K562 (cell line): ENCODE data around the gene LIPN. TPM values are rescaled to one million over a fixed set of nuclear protein-coding genes. Genes with fewer than 3 reads are reported as not detected.

ENCODE experiments used
- FOXA3 ChIP-seq, 2 experiments: fragments of 450-650 bp in 1 of 2; sonication (generic) in 1 of 2; formaldehyde crosslinking; IDR thresholded peaks in 1 of 2; conservative IDR thresholded peaks in 1 of 2; 2 replicates each; pipeline versions ENCODE4 v1.4.0 to v1.8.0; 2020 to 2022; ENCODE audit warnings: mild to moderate bottlenecking in 2 of 2, missing genetic modification reagents in 1 of 2
- KLF10 ChIP-seq: fragments of 250-450 bp; sonication (Bioruptor Pico); IDR thresholded peaks from 2 replicates; pipeline ENCODE4 v1.6.1; 2021; ENCODE audit warnings: matching md5 sums
- SNIP1 ChIP-seq: fragments of 450-650 bp; IDR thresholded peaks from 2 replicates; pipeline ENCODE4 v1.7.1; 2017; ENCODE audit warnings: low read depth, mild to moderate bottlenecking
- polyA plus RNA-seq, 8 experiments: library from polyadenylated mRNA; depleted of rRNA in 4 of 8; stranded (reverse) in 5 of 8; unstranded in 3 of 8; fragments of >200 nt; fragmentation: Nextera tagmentation in 2 of 8; fragmentation: Illumina TruSeq in 1 of 8; extraction: Ambion mirVana in 2 of 8; extraction: Trizol in 1 of 8; gene quantifications; 2 replicates each; pipeline versions ENCODE4 v1.2.1 to v1.2.3, GENCODE V29; 2011 to 2014; ENCODE audit warnings: inconsistent platforms in 1 of 8, missing spikeins in 1 of 8
- total RNA-seq, 7 experiments: library from RNA; depleted of rRNA in 6 of 7; stranded (reverse); fragments of >200 nt in 6 of 7; fragmentation: Illumina TruSeq in 2 of 7; extraction: Trizol in 2 of 7; gene quantifications; 2 replicates each; pipeline versions ENCODE4 v1.2.1 to v1.2.3, GENCODE V29; 2011 to 2021; ENCODE audit warnings: low replicate concordance in 1 of 7
- TF ChIP-seq, protein P1 (sequence below): fragments of 450-650 bp; IDR thresholded peaks from 2 replicates; pipeline ENCODE4 v1.6.1; 2017; ENCODE audit warnings: mild to moderate bottlenecking, moderate library complexity
- TF ChIP-seq, protein P2 (sequence below): fragments of 450-650 bp; formaldehyde crosslinking; IDR thresholded peaks from 2 replicates; pipeline ENCODE4 v1.4.0; 2020; ENCODE audit warnings: mild to moderate bottlenecking, moderate library complexity

LIPN gene
- total and polyA plus RNA-seq, 9 of the 15 experiments (the other 6 are each of a cell fraction or from before 2014, with no cell fraction given) = not detected

DNA sequence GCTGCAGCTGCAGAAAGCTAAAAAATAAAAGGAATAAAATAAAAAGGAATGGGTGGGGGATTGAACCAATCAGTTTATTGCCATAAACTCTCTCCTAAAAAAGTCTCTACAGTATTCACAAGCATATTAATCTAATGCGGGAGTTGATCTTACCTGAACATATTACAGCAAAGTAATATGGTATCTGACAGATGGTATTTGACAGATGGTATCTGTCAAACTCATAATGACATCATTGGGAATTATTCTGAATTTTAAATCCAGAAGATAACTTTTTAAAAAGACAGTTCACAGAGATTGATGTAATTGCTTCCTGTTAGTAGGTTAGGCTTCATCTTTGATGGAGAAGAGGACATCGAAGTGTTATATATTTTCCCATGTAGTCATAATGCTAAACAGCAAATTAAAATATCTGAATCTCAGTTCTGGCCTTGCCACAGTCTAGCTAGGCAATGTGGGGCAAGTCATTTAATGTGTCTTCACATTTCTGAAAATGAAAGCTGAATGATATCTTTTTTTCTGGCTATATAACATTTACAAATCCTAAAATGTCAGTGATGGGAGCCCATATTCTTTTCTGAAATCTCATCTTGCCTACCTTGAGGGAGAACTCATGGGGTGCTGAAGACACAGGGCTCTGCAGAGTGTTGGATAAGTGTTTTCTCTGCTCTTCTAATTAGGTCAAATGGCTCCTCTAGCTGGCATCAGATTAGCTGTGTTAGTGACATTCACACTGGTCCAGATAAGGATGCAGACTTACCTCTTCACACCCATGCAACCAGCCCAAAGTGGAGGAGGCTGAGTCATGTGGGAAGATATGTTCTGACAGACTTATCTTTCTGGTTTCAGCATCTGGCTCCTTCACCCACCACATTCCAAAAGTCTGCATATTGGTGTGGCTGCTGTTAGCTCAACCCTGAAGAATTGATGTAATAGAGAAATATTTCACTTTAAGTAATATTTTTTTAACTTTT lies 40.6 kb downstream of the LIPN start (continued):
- TF ChIP-seq, protein P1, sequence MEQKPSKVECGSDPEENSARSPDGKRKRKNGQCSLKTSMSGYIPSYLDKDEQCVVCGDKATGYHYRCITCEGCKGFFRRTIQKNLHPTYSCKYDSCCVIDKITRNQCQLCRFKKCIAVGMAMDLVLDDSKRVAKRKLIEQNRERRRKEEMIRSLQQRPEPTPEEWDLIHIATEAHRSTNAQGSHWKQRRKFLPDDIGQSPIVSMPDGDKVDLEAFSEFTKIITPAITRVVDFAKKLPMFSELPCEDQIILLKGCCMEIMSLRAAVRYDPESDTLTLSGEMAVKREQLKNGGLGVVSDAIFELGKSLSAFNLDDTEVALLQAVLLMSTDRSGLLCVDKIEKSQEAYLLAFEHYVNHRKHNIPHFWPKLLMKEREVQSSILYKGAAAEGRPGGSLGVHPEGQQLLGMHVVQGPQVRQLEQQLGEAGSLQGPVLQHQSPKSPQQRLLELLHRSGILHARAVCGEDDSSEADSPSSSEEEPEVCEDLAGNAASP = no peak
- TF ChIP-seq KLF10 (CRISPR knock-in tag) (no peak), FOXA3 (CRISPR knock-in tag; conservative IDR thresholded peaks at IDR 0.05 in 1 of 2, IDR thresholded peaks at IDR 0.05 in 1 of 2) (no peak), SNIP1 (no peak)
- TF ChIP-seq, protein P2, sequence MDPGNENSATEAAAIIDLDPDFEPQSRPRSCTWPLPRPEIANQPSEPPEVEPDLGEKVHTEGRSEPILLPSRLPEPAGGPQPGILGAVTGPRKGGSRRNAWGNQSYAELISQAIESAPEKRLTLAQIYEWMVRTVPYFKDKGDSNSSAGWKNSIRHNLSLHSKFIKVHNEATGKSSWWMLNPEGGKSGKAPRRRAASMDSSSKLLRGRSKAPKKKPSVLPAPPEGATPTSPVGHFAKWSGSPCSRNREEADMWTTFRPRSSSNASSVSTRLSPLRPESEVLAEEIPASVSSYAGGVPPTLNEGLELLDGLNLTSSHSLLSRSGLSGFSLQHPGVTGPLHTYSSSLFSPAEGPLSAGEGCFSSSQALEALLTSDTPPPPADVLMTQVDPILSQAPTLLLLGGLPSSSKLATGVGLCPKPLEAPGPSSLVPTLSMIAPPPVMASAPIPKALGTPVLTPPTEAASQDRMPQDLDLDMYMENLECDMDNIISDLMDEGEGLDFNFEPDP (CRISPR knock-in tag) = no peak
